Raji (cell line): ENCODE data around the gene TSPAN10.

Source experiments
- POLR2A ChIP-seq: IDR thresholded peaks from 2 replicates; pipeline ENCODE4 v1.6.1; 2011; ENCODE audit warnings: low read depth, low read length, control low read depth; ENCODE audit not compliant: insufficient read depth

TSPAN10 gene

GRCh38 chr17:81636505-81637288, at the start of gene TSPAN10, which contains the start of gene NPLOC4:
TSS of gene TSPAN10 (plus strand) at chr17:81637196. CDS start at chr17:81642413, 5,217 bp downstream.
TSS of gene NPLOC4 (minus strand) at chr17:81637112. CDS start at chr17:81636930, 182 bp downstream.
- peak; percentile 79 for TF ChIP-seq POLR2A

GRCh38 chr17:81589612-81590011, 47.4 kb upstream of the TSPAN10 start:
- no peak for TF ChIP-seq POLR2A

- TF ChIP-seq POLR2A = no peak
Observed at GRCh38 chr17:81590121-81590520, 46.9 kb upstream of the TSPAN10 start.

- TF ChIP-seq POLR2A = no peak
Observed at GRCh38 chr17:81591971-81592370, 45.0 kb upstream of the TSPAN10 start.

GRCh38 chr17:81593105-81593871, 43.7 kb upstream of the TSPAN10 start:
- TF ChIP-seq POLR2A = no peak

GRCh38 chr17:81599719-81600486, 37.1 kb upstream of the TSPAN10 start:
- TF ChIP-seq POLR2A = no peak

GRCh38 chr17:81601525-81602120, 35.4 kb upstream of the TSPAN10 start:
- no peak for TF ChIP-seq POLR2A

- no peak for TF ChIP-seq POLR2A
Observed at GRCh38 chr17:81603846-81604610, 33.0 kb upstream of the TSPAN10 start.

- no peak for TF ChIP-seq POLR2A
Observed at GRCh38 chr17:81607431-81607830, 29.6 kb upstream of the TSPAN10 start.

- no peak for TF ChIP-seq POLR2A
Observed at GRCh38 chr17:81608082-81608481, 28.9 kb upstream of the TSPAN10 start.

GRCh38 chr17:81608605-81609004, 28.4 kb upstream of the TSPAN10 start:
- no peak for TF ChIP-seq POLR2A

GRCh38 chr17:81609541-81610311, 27.3 kb upstream of the TSPAN10 start:
- TF ChIP-seq POLR2A = no peak

GRCh38 chr17:81612172-81612970, 24.6 kb upstream of the TSPAN10 start:
- TF ChIP-seq POLR2A = no peak
